Mammary epithelial cell (primary cell): ENCODE measurements around the gene TRPV6.

Source experiments
- EZH2 ChIP-seq: IDR thresholded peaks from 2 replicates; pipeline ENCODE4 v1.6.1; 2012; ENCODE audit warnings: low read length, inconsistent platforms, borderline replicate concordance
- TF ChIP-seq, protein P1 (sequence below), 2 donors: IDR thresholded peaks in 1 of 2; conservative IDR thresholded peaks in 1 of 2; 2 replicates each; pipeline ENCODE4 v1.5.1; 2011 to 2012; ENCODE audit warnings: inconsistent platforms in 2 of 2, low read length in 2 of 2, mild to moderate bottlenecking in 2 of 2, control low read depth in 1 of 2, low read depth in 1 of 2; ENCODE audit not compliant: insufficient read depth in 1 of 2; ENCODE audit errors: extremely low read depth in 1 of 2

DNA sequence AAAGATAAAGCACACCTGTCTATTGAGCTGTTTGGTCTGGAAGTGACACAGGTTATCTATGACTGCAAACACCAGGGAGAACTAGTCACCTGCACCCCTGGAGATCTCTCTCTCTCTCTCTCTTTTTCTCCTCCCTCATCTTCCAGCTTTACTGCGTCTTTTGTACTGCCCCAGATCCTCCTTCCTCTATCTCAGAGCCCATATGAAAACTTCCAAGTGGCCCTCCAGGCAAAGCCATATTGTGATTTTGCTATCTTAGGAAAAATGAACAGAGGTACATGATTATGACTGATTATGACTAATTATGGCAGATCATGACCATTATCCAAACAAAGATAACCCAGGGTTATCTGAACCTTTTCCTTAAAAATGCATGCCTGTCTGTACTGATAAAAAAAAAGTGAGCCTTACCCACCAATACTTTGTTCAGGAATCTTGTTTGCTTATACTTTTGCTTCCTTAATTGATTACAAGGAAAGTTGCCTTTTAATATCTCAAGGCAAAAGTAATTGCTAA is 43.2 kb downstream of the TRPV6 start:
- TF ChIP-seq, protein P1, sequence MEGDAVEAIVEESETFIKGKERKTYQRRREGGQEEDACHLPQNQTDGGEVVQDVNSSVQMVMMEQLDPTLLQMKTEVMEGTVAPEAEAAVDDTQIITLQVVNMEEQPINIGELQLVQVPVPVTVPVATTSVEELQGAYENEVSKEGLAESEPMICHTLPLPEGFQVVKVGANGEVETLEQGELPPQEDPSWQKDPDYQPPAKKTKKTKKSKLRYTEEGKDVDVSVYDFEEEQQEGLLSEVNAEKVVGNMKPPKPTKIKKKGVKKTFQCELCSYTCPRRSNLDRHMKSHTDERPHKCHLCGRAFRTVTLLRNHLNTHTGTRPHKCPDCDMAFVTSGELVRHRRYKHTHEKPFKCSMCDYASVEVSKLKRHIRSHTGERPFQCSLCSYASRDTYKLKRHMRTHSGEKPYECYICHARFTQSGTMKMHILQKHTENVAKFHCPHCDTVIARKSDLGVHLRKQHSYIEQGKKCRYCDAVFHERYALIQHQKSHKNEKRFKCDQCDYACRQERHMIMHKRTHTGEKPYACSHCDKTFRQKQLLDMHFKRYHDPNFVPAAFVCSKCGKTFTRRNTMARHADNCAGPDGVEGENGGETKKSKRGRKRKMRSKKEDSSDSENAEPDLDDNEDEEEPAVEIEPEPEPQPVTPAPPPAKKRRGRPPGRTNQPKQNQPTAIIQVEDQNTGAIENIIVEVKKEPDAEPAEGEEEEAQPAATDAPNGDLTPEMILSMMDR (conservative IDR thresholded peaks at IDR 0.05 in 1 of 2, IDR thresholded peaks at IDR 0.05 in 1 of 2; ENCODE audit: extremely low read depth in 1 of 2, insufficient read depth in 1 of 2, low read depth in 1 of 2, low read length in 2 of 2) = no peak
- TF ChIP-seq EZH2 = no peak
